Cardiac fibroblast (primary cell): Measurements from ENCODE around the gene HMGCL.

ENCODE experiments used
- DNase-seq, 2 donors: peaks; one replicate each; pipeline versions ENCODE4 v3.0.0 to v3.0.0-alpha.2; 2010; ENCODE audit warnings: low read depth in 2 of 2
- H3K4me3 ChIP-seq, 2 donors: replicated peaks in 1 of 2; 1 replicate in 1 of 2; 2 replicates in 1 of 2; pipeline ENCODE4 v1.5.1; 2011; ENCODE audit warnings: low read depth in 2 of 2, low read length in 2 of 2, mild to moderate bottlenecking in 2 of 2, moderate library complexity in 1 of 2
- TF ChIP-seq, protein P1 (sequence below): IDR thresholded peaks from one replicate; pipeline ENCODE4 v1.5.1; 2011; ENCODE audit warnings: low read depth, mild to moderate bottlenecking, low read length, inconsistent platforms

Gene HMGCL

DNA sequence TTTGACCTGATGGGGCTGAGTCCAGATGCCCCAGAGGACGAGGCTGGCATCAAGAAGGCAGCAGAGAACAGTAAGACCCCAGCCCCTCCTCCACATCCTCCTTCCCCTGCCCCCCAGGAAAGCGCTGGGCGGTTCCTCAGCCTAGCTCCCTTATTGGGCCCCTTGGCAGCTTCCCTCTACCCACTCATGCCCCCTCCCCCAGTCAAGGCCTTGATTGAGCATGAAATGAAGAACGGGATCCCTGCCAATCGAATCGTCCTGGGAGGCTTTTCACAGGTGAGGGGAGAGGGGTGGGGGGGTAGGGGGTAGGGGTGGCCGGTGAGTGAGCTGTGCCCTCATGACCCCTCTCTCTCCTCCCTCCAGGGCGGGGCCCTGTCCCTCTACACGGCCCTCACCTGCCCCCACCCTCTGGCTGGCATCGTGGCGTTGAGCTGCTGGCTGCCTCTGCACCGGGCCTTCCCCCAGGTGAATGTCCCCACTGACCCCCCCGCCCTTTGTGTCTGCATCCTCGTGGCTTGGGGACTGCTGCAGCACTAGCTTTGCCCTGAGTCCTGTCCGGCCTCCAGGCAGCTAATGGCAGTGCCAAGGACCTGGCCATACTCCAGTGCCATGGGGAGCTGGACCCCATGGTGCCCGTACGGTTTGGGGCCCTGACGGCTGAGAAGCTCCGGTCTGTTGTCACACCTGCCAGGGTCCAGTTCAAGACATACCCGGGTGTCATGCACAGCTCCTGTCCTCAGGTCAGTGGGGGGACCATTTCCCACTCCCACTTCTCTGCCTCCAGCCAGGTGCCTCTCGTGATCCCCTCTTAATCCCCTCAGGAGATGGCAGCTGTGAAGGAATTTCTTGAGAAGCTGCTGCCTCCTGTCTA, 31.1 kb downstream of the HMGCL start:
- DNase-seq: no peak
- H3K4me3 ChIP-seq: no peak overlapping the region
- TF ChIP-seq, protein P1, sequence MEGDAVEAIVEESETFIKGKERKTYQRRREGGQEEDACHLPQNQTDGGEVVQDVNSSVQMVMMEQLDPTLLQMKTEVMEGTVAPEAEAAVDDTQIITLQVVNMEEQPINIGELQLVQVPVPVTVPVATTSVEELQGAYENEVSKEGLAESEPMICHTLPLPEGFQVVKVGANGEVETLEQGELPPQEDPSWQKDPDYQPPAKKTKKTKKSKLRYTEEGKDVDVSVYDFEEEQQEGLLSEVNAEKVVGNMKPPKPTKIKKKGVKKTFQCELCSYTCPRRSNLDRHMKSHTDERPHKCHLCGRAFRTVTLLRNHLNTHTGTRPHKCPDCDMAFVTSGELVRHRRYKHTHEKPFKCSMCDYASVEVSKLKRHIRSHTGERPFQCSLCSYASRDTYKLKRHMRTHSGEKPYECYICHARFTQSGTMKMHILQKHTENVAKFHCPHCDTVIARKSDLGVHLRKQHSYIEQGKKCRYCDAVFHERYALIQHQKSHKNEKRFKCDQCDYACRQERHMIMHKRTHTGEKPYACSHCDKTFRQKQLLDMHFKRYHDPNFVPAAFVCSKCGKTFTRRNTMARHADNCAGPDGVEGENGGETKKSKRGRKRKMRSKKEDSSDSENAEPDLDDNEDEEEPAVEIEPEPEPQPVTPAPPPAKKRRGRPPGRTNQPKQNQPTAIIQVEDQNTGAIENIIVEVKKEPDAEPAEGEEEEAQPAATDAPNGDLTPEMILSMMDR: no peak

DNA sequence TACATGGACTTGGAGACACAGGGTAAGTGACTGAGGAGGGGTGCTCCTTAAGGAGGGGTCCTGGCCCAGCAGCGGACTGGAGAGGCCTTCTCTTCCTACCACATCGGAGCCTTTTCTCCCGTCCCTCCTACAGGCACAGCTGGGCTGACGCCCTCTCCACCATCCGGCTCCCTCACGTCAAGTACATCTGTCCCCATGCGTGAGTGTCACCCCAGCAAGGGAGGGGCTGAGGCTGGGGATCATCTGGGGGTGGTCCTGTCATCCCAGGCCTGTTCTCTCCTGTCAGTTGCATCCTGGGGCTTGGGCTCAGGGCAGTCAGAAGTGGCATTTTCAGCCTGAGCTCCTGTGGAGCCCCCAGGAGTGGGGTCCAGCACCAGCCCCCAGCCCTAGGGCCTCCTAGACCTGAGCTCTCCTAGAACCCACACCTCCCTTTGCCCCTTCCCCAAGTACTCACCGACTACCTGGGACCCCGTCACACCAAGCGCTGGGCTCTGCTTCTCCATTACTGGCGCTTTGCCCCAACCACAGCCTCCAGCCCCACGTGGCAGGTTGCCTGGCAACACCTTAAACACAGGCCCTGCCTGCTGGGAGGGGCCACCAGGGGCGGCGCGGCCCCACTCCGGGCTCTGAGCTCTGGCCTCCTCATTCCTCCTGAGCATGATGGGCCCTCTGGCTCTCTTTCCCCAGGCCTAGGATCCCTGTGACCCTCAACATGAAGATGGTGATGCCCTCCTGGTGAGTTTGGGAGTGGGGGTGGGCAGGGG, 32.0 kb downstream of the HMGCL start:
- TF ChIP-seq, protein P1: no peak
- H3K4me3 ChIP-seq: no peak overlapping the region
- DNase-seq: peak; percentile 49 to 53

DNA sequence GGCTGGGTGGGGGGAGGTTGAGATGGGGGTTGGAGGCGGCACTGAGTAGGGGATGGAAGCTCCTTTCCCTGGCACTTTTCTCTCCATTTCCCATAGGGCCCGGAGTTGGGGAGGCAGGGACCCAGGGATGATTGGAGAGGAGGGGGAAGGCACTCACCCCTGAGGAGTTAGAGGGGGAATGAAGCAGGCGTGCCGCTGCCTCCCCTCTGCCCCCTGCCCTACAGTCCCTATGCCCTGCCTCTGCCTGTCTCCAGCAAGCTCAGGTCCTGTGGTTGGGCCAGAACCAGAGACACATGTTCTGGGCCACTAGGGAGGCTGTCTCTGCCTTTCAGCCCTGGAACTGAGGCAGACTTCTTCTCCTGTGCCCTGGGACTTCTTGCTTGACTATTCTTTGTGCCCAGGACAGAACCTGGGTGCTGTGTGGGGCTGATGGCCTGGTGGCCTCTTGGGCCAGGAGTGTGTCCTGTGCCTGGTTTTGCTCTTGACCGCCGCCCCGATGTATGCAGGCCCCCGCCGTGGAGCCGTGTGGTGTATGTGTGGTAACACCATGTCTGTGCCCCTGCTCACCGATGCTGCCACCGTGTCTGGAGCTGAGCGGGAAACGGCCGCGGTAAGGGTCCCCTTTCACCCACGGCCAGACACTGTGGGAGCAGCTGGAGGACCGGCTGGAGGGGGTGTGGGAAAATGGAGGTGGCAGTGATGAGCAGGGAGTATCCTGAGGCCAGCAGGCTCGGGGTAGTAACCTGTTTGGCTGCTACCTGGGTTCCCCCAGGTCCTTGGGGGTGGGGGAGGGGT, 32.9 kb downstream of the HMGCL start:
- DNase-seq: no peak
- TF ChIP-seq, protein P1: no peak
- H3K4me3 ChIP-seq: peak overlapping the region; percentile 88 to 90

DNA sequence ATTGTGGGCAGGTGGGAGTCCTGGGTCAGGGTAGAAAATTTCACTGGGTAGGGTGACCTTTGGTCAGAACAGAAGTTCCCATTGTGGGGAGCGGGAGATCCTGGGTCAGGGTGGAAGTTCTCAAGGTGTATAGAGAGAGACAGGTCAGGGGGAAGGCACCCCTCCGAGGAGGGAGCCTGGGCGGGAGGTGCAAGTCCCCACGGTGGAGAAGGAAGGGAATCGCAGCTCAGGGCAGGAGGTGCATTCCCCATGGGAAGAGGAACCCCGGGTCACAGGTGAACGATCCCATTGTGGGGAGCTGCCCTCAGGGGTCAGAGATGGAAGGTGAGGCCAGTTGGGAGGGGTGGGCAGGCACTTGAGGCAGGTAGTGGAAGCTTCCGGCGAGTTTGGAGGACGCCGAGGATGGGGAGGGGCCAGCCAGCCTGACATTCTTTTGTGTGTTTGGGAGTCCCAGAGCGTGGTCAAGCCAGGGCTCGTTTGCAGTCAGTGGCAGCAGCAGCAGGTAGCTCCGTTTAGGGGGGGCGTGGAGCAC, 33.6 kb downstream of the HMGCL start:
- peak; percentile 18 to 32 for DNase-seq
- TF ChIP-seq, protein P1: no peak
- H3K4me3 ChIP-seq: peak overlapping the region; percentile 88 to 90

DNA sequence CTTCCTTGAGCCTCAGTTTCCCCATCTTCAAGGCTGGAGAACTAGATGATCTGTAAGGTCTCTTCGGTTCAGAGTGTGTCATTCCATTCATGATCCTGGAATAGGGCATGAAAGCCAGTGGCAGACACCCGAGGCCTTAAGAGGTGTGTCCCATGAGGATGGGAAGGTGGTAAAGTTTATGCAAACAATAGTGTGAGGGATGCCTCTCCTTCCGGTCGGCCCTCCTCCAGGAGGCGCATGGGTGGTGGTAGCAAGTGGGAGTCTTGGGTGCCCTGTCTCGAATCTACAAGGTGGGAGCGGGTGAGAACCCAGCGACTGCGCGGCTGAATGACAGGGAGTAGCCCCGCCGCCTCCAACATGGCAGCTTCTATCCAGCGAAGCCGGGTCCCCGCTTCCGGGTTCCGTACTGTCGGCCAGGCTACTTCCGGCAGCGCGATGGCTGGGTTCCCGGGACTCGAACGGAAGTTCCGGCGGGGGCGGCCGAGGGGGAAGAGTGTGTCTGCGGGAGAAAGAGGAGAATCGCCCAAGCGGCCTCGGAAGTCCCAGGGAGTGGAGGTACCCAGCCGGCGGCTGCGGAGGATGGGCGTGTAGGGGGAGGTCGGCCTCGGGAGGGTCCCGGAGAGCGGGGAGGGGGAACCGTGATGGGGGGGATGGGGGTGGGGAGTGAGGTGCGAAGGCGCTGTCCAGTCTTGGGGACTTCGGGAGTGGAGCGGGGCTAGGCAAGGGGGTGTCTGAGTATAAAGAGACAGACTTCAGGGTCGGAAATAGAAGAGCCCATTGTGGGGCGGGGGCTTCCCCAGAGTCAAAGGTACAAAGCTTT, 34.3 kb downstream of the HMGCL start, which contains the start of gene LYPLA2:
TSS of gene LYPLA2 (plus strand) at position 450 of the 820 bp plus-strand sequence. CDS start 1,538 bp downstream, outside the sequence.
- peak within 1 kb of the TSS; percentile 88 to 90 for H3K4me3 ChIP-seq
- TF ChIP-seq, protein P1: no peak
- peak; percentile 88 to 93 for DNase-seq
